Stimulated activated CD4-positive, alpha-beta T cell treated with anti-CD3 and anti-CD28 coated beads, TNF-alpha, amount 100 ng/mL, for 24 hours (primary cell): ENCODE data around the gene OR1J1.

Experiments
- DNase-seq, 3 experiments: peaks; one replicate each; pipeline ENCODE4 v3.0.0-alpha.2; 2020; ENCODE audit warnings: low read depth in 3 of 3

Gene OR1J1

GRCh38 chr9:122445155-122445749, 32.5 kb downstream of the OR1J1 start:
- DNase-seq = no peak

GRCh38 chr9:122444041-122444733, 33.5 kb downstream of the OR1J1 start:
- no peak for DNase-seq

- no peak for DNase-seq
These were observed 35.2 kb downstream of the OR1J1 start for GRCh38 chr9:122442568-122442967.
